NT2/D1 (cell line): ENCODE results near the gene CENPC.

ENCODE experiments used
- DNase-seq: peaks from one replicate; pipeline ENCODE4 v3.0.0-alpha.2; 2011; ENCODE audit warnings: low read depth, low spot score
- H3K27me3 ChIP-seq: 2 replicates; pipeline ENCODE4 v1.6.0; 2011; ENCODE audit warnings: mild to moderate bottlenecking; ENCODE audit not compliant: insufficient read length, insufficient read depth
- H3K36me3 ChIP-seq: 2 replicates; pipeline ENCODE4 v1.6.1; 2011; ENCODE audit warnings: mild to moderate bottlenecking, low read length, mixed read lengths; ENCODE audit not compliant: insufficient read depth, insufficient read length
- H3K4me1 ChIP-seq: 2 replicates; pipeline ENCODE4 v1.5.1; 2011; ENCODE audit not compliant: insufficient read depth, insufficient read length
- H3K4me3 ChIP-seq: 2 replicates; pipeline ENCODE4 v1.5.1; 2011; ENCODE audit warnings: low read depth; ENCODE audit not compliant: insufficient read length
- H3K9ac ChIP-seq: 2 replicates; pipeline ENCODE4 v1.6.0; 2011; ENCODE audit warnings: low read depth; ENCODE audit not compliant: insufficient read length
- H3K9me3 ChIP-seq: 2 replicates; pipeline ENCODE4 v1.5.1; 2011; ENCODE audit warnings: mild to moderate bottlenecking, low read length; ENCODE audit not compliant: insufficient read depth
- SUZ12 ChIP-seq: IDR thresholded peaks from 2 replicates; pipeline ENCODE4 v1.6.1; 2011; ENCODE audit not compliant: insufficient read length, insufficient read depth; ENCODE audit errors: extremely low read depth
- YY1 ChIP-seq: IDR thresholded peaks from 2 replicates; pipeline ENCODE4 v1.6.1; 2011; ENCODE audit not compliant: insufficient read length, insufficient read depth
- ZNF274 ChIP-seq: IDR thresholded peaks from 2 replicates; pipeline ENCODE4 v1.6.1; 2011; ENCODE audit warnings: mild to moderate bottlenecking, low read depth, low read length

Gene CENPC

GRCh38 chr4:67576538-67576937 is 31.2 kb upstream of the CENPC start:
- no peak overlapping the region for H3K9ac ChIP-seq
- TF ChIP-seq YY1 (no peak), ZNF274 (no peak), SUZ12 (no peak)
- no peaks in the 10 kb centered on the region for H3K9me3 ChIP-seq
- H3K27me3 ChIP-seq = no peaks in the 10 kb centered on the region
- no peaks in the 10 kb centered on the region for H3K36me3 ChIP-seq
- H3K4me3 ChIP-seq = no peak overlapping the region
- no peaks in the 10 kb centered on the region for H3K4me1 ChIP-seq
- no peak for DNase-seq

- Histone ChIP-seq H3K27me3 (no peaks in the 10 kb centered on the region), H3K9me3 (no peaks in the 10 kb centered on the region), H3K36me3 (no peaks in the 10 kb centered on the region), H3K9ac (no peak overlapping the region), H3K4me3 (no peak overlapping the region), H3K4me1 (no peaks in the 10 kb centered on the region)
- TF ChIP-seq YY1 (no peak), SUZ12 (no peak), ZNF274 (no peak)
- no peak for DNase-seq
These were observed 30.8 kb upstream of the CENPC start for GRCh38 chr4:67576059-67576466.

- H3K36me3 ChIP-seq = no peaks in the 10 kb centered on the region
- H3K4me3 ChIP-seq = no peak overlapping the region
- TF ChIP-seq YY1 = no peak
- no peak for TF ChIP-seq SUZ12
- TF ChIP-seq ZNF274 = no peak
- no peak overlapping the region for H3K9ac ChIP-seq
- no peaks in the 10 kb centered on the region for H3K4me1 ChIP-seq
- no peaks in the 10 kb centered on the region for H3K27me3 ChIP-seq
- DNase-seq = no peak
- H3K9me3 ChIP-seq = no peaks in the 10 kb centered on the region
These were observed 30.1 kb upstream of the CENPC start for GRCh38 chr4:67575232-67576058.

- Histone ChIP-seq H3K4me1 (no peaks in the 10 kb centered on the region), H3K27me3 (no peaks in the 10 kb centered on the region), H3K36me3 (no peaks in the 10 kb centered on the region), H3K9me3 (no peaks in the 10 kb centered on the region), H3K9ac (no peak overlapping the region), H3K4me3 (no peak overlapping the region)
- no peak for DNase-seq
- TF ChIP-seq SUZ12 (no peak), ZNF274 (no peak), YY1 (no peak)
These were observed 27.9 kb upstream of the CENPC start for GRCh38 chr4:67573193-67573592.

GRCh38 chr4:67571975-67572374 is 26.7 kb upstream of the CENPC start:
- no peaks in the 10 kb centered on the region for H3K9me3 ChIP-seq
- H3K4me1 ChIP-seq = no peaks in the 10 kb centered on the region
- no peak for DNase-seq
- H3K36me3 ChIP-seq = no peaks in the 10 kb centered on the region
- no peaks in the 10 kb centered on the region for H3K27me3 ChIP-seq
- no peak overlapping the region for H3K9ac ChIP-seq
- H3K4me3 ChIP-seq = no peak overlapping the region
- TF ChIP-seq YY1 (no peak), SUZ12 (no peak), ZNF274 (no peak)

GRCh38 chr4:67570537-67570936 is 25.2 kb upstream of the CENPC start:
- Histone ChIP-seq H3K27me3 (no peaks in the 10 kb centered on the region), H3K4me3 (no peak overlapping the region), H3K9me3 (no peaks in the 10 kb centered on the region), H3K36me3 (no peaks in the 10 kb centered on the region), H3K4me1 (no peaks in the 10 kb centered on the region), H3K9ac (no peak overlapping the region)
- no peak for DNase-seq
- TF ChIP-seq SUZ12 = no peak
- no peak for TF ChIP-seq YY1
- TF ChIP-seq ZNF274 = no peak

GRCh38 chr4:67568820-67569219 is 23.5 kb upstream of the CENPC start:
- no peak overlapping the region for H3K4me3 ChIP-seq
- no peak for TF ChIP-seq YY1
- TF ChIP-seq SUZ12 = no peak
- TF ChIP-seq ZNF274 = no peak
- no peak overlapping the region for H3K9ac ChIP-seq
- H3K4me1 ChIP-seq = no peaks in the 10 kb centered on the region
- no peaks in the 10 kb centered on the region for H3K27me3 ChIP-seq
- H3K36me3 ChIP-seq = no peaks in the 10 kb centered on the region
- no peaks in the 10 kb centered on the region for H3K9me3 ChIP-seq
- DNase-seq = no peak
